HCT116 (cell line): ENCODE measurements around the gene GPR32. TPM values are rescaled to one million over a fixed set of nuclear protein-coding genes. Genes with fewer than 3 reads are reported as not detected.

Source experiments
- ATAC-seq: fragments of 200-7000 bp; cut with Tn5 transposase; 2 replicates; pipeline ENCODE4 v1.9.1; 2020; ENCODE audit warnings: mild to moderate bottlenecking, moderate library complexity
- BruUV-seq: library from RNA; stranded (reverse); fragments of 400-500 nt; replicated peaks from 2 replicates; lab custom pipeline; 2021; lab: Mats Ljungman, UMichigan
- CTCF ChIA-PET: fragments of 300-600 bp; sonication (Branson Sonifier 250); formaldehyde crosslinking; loops from one replicate; lab custom pipeline; 2021; ENCODE audit warnings: antibody characterized with exemption; lab: Charles Lee
- POLR2A ChIA-PET: fragments of 300-600, 350-600 bp; sonication (Branson Sonifier 250); formaldehyde crosslinking; loops from one replicate; lab custom pipeline; 2021; ENCODE audit warnings: antibody characterized with exemption; lab: Charles Lee
- RAD21 ChIA-PET, 2 experiments: fragments of 300-600 bp; sonication (Branson Sonifier 250); formaldehyde crosslinking; loops; one replicate each; lab custom pipeline; 2023; ENCODE audit warnings: low total read pairs in 2 of 2; ENCODE audit not compliant: uncharacterized antibody in 2 of 2, unreplicated experiment in 2 of 2, low non-redundant PET in 1 of 2; lab: Charles Lee
- DNase-seq: peaks from one replicate; pipeline ENCODE4 v3.0.0-alpha.2; 2010; ENCODE audit warnings: low read depth, low spot score
- H2AFZ ChIP-seq: fragments of 200-600 bp; shearing (Covaris generic), sonication (generic); 2 replicates; pipeline ENCODE4 v1.6.1; 2017; ENCODE audit warnings: low read depth, mixed run types, mixed read lengths, antibody characterized with exemption, low read length; ENCODE audit not compliant: poor library complexity, severe bottlenecking
- H3K27ac ChIP-seq: 2 replicates; pipeline ENCODE4 v1.5.1; 2012; ENCODE audit warnings: low read depth, low read length
- H3K27me3 ChIP-seq: fragments of 200-600 bp; sonication (generic); 2 replicates; pipeline ENCODE4 v1.6.1; 2016; ENCODE audit warnings: mixed run types, low read length, mixed read lengths; ENCODE audit not compliant: insufficient read depth
- H3K36me3 ChIP-seq, 2 experiments: fragments of 200-500 bp in 1 of 2; fragments of 200-600 bp in 1 of 2; sonication (Bioruptor generic) in 1 of 2; sonication (generic) in 1 of 2; 2 replicates each; pipeline versions ENCODE4 v1.5.1 to v1.6.1; 2014 to 2016; ENCODE audit warnings: low read length in 2 of 2, inconsistent platforms in 1 of 2, mixed read lengths in 1 of 2, mixed run types in 1 of 2; ENCODE audit not compliant: insufficient read depth in 2 of 2, control insufficient read depth in 1 of 2
- H3K4me1 ChIP-seq, 2 experiments: fragments of 200-600 bp in 1 of 2; sonication (generic) in 1 of 2; 2 replicates each; pipeline versions ENCODE4 v1.5.1 to v1.6.1; 2012 to 2017; ENCODE audit warnings: low read length in 2 of 2, inconsistent platforms in 1 of 2, mild to moderate bottlenecking in 1 of 2, mixed read lengths in 1 of 2, mixed run types in 1 of 2, moderate library complexity in 1 of 2; ENCODE audit not compliant: insufficient read depth in 2 of 2, control insufficient read depth in 1 of 2
- H3K4me2 ChIP-seq: fragments of 200-600 bp; sonication (generic); 2 replicates; pipeline ENCODE4 v1.6.1; 2017; ENCODE audit warnings: mixed run types, low read length, mixed read lengths
- H3K4me3 ChIP-seq, 2 experiments: fragments of 200-600 bp in 1 of 2; sonication (generic) in 1 of 2; replicated peaks in 1 of 2; 2 replicates each; pipeline ENCODE4 v1.5.1; 2011 to 2016; ENCODE audit warnings: low read length in 2 of 2, control low read depth in 1 of 2, low read depth in 1 of 2, mild to moderate bottlenecking in 1 of 2, mixed read lengths in 1 of 2, mixed run types in 1 of 2
- H3K79me2 ChIP-seq: fragments of 200-600 bp; sonication (generic); 2 replicates; pipeline ENCODE4 v1.6.1; 2017; ENCODE audit warnings: mild to moderate bottlenecking, mixed run types, low read length, moderate library complexity, mixed read lengths; ENCODE audit not compliant: insufficient read depth
- H3K9ac ChIP-seq: fragments of 200-600 bp; sonication (generic); 2 replicates; pipeline ENCODE4 v1.6.1; 2016; ENCODE audit warnings: low read length, mixed read lengths
- H3K9me2 ChIP-seq: fragments of 200-600 bp; sonication (generic), shearing (Covaris generic); 2 replicates; pipeline ENCODE4 v1.6.1; 2017; ENCODE audit warnings: mixed run types, mild to moderate bottlenecking, moderate library complexity; ENCODE audit not compliant: insufficient read depth
- H3K9me3 ChIP-seq, 2 experiments: fragments of 200-500 bp in 1 of 2; fragments of 200-600 bp in 1 of 2; sonication (Bioruptor generic) in 1 of 2; sonication (generic) in 1 of 2; 2 replicates each; pipeline ENCODE4 v1.6.1; 2014 to 2017; ENCODE audit warnings: low read length in 2 of 2, mixed read lengths in 2 of 2, inconsistent platforms in 1 of 2, low read depth in 1 of 2, mild to moderate bottlenecking in 1 of 2, mixed run types in 1 of 2, moderate library complexity in 1 of 2; ENCODE audit not compliant: control insufficient read depth in 1 of 2, insufficient read depth in 1 of 2
- H4K20me1 ChIP-seq: fragments of 200-600 bp; sonication (generic), shearing (Covaris generic); 2 replicates; pipeline ENCODE4 v1.6.1; 2017; ENCODE audit warnings: mixed run types, mild to moderate bottlenecking, moderate library complexity; ENCODE audit not compliant: insufficient read depth
- CBX3 ChIP-seq: IDR thresholded peaks from 2 replicates; pipeline ENCODE4 v1.6.1; 2012; ENCODE audit warnings: low read depth
- CEBPB ChIP-seq: IDR thresholded peaks from 2 replicates; pipeline ENCODE4 v1.6.1; 2012; ENCODE audit warnings: low read depth
- JUND ChIP-seq: IDR thresholded peaks from 2 replicates; pipeline ENCODE4 v1.6.1; 2012
- RAD21 ChIP-seq: IDR thresholded peaks from 2 replicates; pipeline ENCODE4 v1.6.1; 2012; ENCODE audit warnings: low read depth, mild to moderate bottlenecking
- SIN3A ChIP-seq: IDR thresholded peaks from 2 replicates; pipeline ENCODE4 v1.6.1; 2012; ENCODE audit warnings: low read depth
- SRF ChIP-seq: IDR thresholded peaks from 2 replicates; pipeline ENCODE4 v1.6.1; 2012; ENCODE audit warnings: low read depth
- YY1 ChIP-seq: IDR thresholded peaks from 2 replicates; pipeline ENCODE4 v1.6.1; 2011; ENCODE audit warnings: low read length, low read depth, moderate library complexity, mild to moderate bottlenecking; ENCODE audit not compliant: insufficient replicate concordance; ENCODE audit errors: extremely low read depth
- intact Hi-C: fragments of 100-400 bp; cut with micrococcal nuclease; formaldehyde crosslinking; loops from 2 replicates; pipeline ENCODE4 v1.10.0; 2022
- total RNA-seq: library from RNA; stranded (reverse); gene quantifications from one replicate; pipeline ENCODE4 v1.2.1, GENCODE V29; 2021; ENCODE audit not compliant: unreplicated experiment
- TF ChIP-seq, protein P1 (sequence below): IDR thresholded peaks from 2 replicates; pipeline ENCODE4 v1.6.1; 2012
- TF ChIP-seq, protein P2 (sequence below): IDR thresholded peaks from 2 replicates; pipeline ENCODE4 v1.6.1; 2012
- TF ChIP-seq, protein P3 (sequence below), 3 experiments: fragments of 200-600 bp in 1 of 3; sonication (generic) in 1 of 3; IDR thresholded peaks in 2 of 3; conservative IDR thresholded peaks in 1 of 3; 2 replicates each; pipeline ENCODE4 v1.5.1; 2012 to 2017; ENCODE audit warnings: low read depth in 2 of 3, low read length in 2 of 3, antibody characterized with exemption in 1 of 3, borderline replicate concordance in 1 of 3, control low read depth in 1 of 3, mild to moderate bottlenecking in 1 of 3, mixed read lengths in 1 of 3, mixed run types in 1 of 3, moderate library complexity in 1 of 3; ENCODE audit not compliant: insufficient read depth in 1 of 3

Gene GPR32
- total RNA-seq, 1 experiment from 2014 or later: not detected

DNA sequence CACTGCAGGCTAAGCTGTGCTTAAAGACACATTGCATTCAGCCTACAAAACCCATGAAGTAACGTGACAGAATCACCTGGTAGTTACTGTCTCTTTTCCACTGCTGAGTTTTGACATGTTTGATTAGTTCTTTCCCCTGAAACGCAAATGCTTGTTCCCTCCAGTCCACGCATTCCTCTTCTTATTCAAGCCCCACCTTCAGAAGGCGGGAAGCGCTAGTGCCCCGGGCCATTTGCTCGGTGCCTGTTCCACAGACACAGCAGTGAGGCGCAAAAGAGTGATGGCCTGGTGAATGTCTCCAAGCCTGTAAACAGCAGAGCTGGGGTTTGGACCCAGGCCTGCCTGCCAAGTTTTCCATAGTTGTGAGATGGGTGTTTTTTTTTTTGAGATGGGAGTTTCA, 30.8 kb downstream of the GPR32 start:
- TF ChIP-seq, protein P1, sequence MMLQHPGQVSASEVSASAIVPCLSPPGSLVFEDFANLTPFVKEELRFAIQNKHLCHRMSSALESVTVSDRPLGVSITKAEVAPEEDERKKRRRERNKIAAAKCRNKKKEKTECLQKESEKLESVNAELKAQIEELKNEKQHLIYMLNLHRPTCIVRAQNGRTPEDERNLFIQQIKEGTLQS: no peak
- TF ChIP-seq YY1 (no peak), RAD21 (no peak), CEBPB (no peak), CBX3 (no peak)
- POLR2A ChIA-PET: no interaction called here

DNA sequence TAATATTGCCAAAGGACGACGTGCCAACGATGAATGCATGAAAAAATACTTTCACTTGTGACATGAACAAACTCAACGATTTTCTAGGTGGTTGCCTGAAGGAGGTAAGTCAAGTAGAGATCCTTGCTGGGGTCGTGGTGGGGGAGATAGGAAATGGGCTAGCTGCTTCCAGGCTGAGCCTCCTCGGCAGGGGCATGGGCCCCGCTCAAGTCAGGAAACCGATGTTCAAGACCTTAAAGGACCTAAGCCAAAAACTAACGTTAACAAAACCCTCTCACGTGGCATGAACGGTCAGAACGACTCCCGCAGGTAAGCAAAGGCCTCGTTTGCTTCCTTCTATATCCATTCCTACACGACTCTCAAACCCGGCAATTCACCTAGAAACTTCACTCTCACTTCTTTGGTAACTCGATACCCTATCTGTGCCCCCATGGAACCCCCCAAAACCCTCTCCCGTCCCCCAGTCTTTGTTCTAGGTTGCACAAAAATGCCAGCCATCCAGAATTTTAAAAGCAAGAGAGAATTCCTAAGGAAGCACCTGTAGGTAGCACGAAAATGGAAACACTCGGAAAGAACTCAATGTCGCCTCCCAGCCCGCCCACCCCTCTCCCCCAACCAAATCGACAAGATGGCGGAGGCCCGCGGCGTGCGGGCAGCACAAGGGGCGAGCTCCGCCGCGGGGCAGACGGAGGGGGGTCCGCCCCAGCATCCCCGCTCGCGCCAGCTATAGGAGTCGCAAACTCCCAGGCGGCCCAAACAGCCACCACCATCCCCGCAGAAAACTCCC, 33.6 kb downstream of the GPR32 start:
- Histone ChIP-seq H3K9ac (peak overlapping the region; percentile 98), H3K4me3 (peak overlapping the region; percentile 89 to 94), H3K27me3 (no peaks in the 10 kb centered on the region), H4K20me1 (peaks cover 42% of the 10 kb centered on the region; the same call in 1 of the 2 replicates), H3K4me1 (peaks cover 9 to 24% of the 10 kb centered on the region in 2 experiments), H3K27ac (peak overlapping the region; percentile 93), H3K36me3 (peaks cover 29 to 45% of the 10 kb centered on the region in 2 experiments), H3K4me2 (peak overlapping the region; percentile 90), H2AFZ (no peak overlapping the region), H3K79me2 (peaks cover 55% of the 10 kb centered on the region), H3K9me2 (no peaks in the 10 kb centered on the region), H3K9me3 (no peaks in the 10 kb centered on the region)
- intact Hi-C loops: loop anchor here (2.0 kb wide), 1 partner anchor 33 kb away; no protein-coding TSS in a partner anchor
- BruUV-seq: TSS peak; percentile 78
- POLR2A ChIA-PET: interaction anchor here (0.6 to 2.7 kb wide), 5 partner anchors 8 to 134 kb away, joined by 3 to 19 read pairs (median 4); no protein-coding TSS in a partner anchor
- ATAC-seq (peak; percentile 30), DNase-seq (no peak)
- TF ChIP-seq, protein P2, sequence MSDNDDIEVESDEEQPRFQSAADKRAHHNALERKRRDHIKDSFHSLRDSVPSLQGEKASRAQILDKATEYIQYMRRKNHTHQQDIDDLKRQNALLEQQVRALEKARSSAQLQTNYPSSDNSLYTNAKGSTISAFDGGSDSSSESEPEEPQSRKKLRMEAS: no peak
- no peak for TF ChIP-seq RAD21
- TF ChIP-seq JUND: no peak
- no peak for TF ChIP-seq SIN3A
- TF ChIP-seq SRF: no peak
- TF ChIP-seq, protein P3, sequence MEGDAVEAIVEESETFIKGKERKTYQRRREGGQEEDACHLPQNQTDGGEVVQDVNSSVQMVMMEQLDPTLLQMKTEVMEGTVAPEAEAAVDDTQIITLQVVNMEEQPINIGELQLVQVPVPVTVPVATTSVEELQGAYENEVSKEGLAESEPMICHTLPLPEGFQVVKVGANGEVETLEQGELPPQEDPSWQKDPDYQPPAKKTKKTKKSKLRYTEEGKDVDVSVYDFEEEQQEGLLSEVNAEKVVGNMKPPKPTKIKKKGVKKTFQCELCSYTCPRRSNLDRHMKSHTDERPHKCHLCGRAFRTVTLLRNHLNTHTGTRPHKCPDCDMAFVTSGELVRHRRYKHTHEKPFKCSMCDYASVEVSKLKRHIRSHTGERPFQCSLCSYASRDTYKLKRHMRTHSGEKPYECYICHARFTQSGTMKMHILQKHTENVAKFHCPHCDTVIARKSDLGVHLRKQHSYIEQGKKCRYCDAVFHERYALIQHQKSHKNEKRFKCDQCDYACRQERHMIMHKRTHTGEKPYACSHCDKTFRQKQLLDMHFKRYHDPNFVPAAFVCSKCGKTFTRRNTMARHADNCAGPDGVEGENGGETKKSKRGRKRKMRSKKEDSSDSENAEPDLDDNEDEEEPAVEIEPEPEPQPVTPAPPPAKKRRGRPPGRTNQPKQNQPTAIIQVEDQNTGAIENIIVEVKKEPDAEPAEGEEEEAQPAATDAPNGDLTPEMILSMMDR (IDR thresholded peaks at IDR 0.05 in 2 of 3, conservative IDR thresholded peaks at IDR 0.05 in 1 of 3; ENCODE audit: borderline replicate concordance in 1 of 3, insufficient read depth in 1 of 3, low read depth in 2 of 3, low read length in 2 of 3): no peak
- RAD21 ChIA-PET: no interaction called here
- CTCF ChIA-PET: no interaction called here

More for the DNA sequence above, 30.8 kb downstream of the GPR32 start:
- Histone ChIP-seq H3K36me3 (peaks cover 43 to 64% of the 10 kb centered on the region in 2 experiments), H3K4me3 (no peak overlapping the region), H3K27ac (no peak overlapping the region), H3K4me2 (no peak overlapping the region), H2AFZ (no peak overlapping the region), H3K27me3 (no peaks in the 10 kb centered on the region), H3K4me1 (peaks cover 9 to 39% of the 10 kb centered on the region in 2 experiments), H3K79me2 (peaks cover 70% of the 10 kb centered on the region), H4K20me1 (peaks cover 66% of the 10 kb centered on the region; the same call in 1 of the 2 replicates), H3K9me3 (no peaks in the 10 kb centered on the region), H3K9me2 (no peaks in the 10 kb centered on the region), H3K9ac (no peak overlapping the region)
- ATAC-seq (no peak), DNase-seq (no peak)
- CTCF ChIA-PET: no interaction called here
- BruUV-seq: TSS peak; percentile 4
- intact Hi-C loops: no loop called here
- RAD21 ChIA-PET: no interaction called here
